ENCODE measurements around the gene LRRTM1. TPM values are rescaled to one million over a fixed set of nuclear protein-coding genes. Genes with fewer than 3 reads are reported as not detected.

LRRTM1 gene
- total RNA-seq, 4 donors from 2014 or later: 1.3 to 2.2 TPM; not detected in 2

DNA sequence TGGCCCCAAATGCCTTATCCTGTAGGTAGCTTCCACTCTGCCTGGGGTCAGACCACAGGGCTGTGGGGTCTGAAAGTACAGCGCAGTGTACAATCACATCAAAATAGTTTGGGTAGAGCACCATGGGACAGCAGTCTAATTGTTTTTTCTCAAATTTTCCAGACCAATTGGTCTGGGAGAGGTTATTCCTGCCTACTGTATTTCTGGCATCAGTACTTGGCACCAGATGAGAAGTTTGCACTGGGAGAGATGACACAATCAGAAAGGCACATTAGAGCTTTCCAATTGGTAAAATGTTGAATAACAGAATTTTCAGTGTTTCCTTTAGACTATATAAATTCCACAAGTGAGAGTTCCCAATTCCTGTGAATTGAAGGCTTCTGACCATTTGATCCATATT, 30.9 kb upstream of the LRRTM1 start:
- TF ChIP-seq, protein P1, sequence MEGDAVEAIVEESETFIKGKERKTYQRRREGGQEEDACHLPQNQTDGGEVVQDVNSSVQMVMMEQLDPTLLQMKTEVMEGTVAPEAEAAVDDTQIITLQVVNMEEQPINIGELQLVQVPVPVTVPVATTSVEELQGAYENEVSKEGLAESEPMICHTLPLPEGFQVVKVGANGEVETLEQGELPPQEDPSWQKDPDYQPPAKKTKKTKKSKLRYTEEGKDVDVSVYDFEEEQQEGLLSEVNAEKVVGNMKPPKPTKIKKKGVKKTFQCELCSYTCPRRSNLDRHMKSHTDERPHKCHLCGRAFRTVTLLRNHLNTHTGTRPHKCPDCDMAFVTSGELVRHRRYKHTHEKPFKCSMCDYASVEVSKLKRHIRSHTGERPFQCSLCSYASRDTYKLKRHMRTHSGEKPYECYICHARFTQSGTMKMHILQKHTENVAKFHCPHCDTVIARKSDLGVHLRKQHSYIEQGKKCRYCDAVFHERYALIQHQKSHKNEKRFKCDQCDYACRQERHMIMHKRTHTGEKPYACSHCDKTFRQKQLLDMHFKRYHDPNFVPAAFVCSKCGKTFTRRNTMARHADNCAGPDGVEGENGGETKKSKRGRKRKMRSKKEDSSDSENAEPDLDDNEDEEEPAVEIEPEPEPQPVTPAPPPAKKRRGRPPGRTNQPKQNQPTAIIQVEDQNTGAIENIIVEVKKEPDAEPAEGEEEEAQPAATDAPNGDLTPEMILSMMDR (IDR thresholded peaks at IDR 0.05): no peak
- DNase-seq (ENCODE audit: low spot score) (no peak), ATAC-seq (ENCODE audit: low FRiP score) (no peak)

DNA sequence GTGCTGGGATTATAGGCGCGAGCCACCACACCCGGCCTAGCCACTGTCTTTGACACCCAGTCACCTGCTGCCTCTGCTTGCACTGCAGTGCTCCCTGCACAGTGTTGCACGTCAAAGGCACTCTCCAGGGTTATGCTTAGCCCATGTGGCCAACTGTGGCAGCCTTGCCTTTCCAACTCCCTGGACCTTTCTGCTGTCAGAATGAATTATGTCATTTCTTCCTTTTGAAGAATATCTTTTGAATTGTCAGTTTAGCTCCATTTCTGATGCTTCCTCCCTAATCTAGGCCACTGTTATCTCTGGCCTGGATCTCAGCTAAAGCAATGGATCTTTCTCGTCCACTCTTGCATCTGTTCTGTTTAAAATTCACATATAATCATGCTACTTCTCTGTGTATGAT, 29.3 kb upstream of the LRRTM1 start:
- DNase-seq (ENCODE audit: low spot score) (no peak), ATAC-seq (ENCODE audit: low FRiP score) (no peak)
- TF ChIP-seq, protein P1 (IDR thresholded peaks at IDR 0.05): no peak

DNA sequence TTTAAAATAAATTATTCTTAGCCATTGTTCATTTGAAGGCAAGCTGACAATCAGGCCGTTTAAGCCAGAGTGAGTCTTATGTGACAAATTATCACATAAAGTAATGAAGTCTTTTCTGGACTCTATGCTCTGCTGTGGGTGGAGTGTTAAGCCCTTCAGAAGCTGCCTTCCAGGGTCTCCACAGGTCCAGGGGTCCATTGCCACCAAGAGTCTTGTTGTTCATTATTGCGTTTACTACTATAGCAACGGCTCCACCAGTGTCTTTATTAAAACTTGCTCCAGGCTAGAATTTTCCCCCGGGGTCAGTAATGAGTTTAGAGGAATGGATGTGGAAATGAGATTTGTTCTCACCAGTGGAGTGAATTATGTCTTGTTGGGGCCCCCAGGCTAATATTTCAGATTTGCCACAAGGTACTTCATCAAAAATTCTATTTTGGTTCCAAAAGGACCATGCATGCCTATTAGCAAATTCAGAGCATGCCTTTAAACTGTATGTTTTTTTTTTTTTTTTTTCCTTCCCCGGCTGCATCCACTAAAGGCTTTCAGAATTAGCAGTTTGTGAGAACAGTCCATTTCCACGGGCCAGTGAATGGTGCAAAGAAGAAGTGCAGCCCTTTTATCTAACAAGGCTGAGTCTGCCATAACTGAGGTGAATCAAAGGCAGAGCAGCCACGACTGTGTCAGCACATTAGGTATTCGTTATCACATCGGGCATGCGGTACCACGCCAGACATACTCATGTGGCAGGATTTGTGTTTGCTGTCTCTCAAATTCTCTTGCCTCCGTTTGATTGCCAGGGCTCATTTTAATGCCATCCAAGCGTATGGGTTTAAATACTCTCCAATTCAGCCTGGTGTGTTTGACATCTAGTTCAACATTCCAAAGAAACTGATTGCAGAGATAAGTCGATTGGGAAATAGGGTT, 26.2 kb upstream of the LRRTM1 start:
- no peak for ATAC-seq (ENCODE audit: low FRiP score)
- TF ChIP-seq, protein P1 (IDR thresholded peaks at IDR 0.05): no peak
- DNase-seq (ENCODE audit: low spot score): no peak

DNA sequence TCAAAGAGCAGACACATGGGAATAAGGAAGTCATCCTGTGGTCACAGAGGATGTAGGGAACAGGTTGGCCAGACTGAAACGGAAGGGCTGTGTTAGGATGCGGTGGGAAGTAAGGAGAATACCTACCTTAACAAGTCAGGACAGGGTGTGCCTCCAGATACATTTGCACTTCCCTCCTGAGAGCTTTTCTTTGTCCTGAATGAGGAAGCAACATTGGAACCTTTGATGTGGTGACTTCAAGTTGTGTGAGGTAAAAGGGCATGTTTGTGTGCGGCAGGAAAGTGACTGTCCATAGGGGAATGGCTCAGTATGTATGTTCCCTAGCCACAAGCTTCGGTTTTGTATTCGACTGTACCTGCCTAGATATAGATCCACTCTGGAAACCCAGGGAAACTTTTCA, 24.9 kb upstream of the LRRTM1 start:
- no peak for DNase-seq (ENCODE audit: low spot score)
- TF ChIP-seq, protein P1 (IDR thresholded peaks at IDR 0.05): no peak
- ATAC-seq (ENCODE audit: low FRiP score): no peak

DNA sequence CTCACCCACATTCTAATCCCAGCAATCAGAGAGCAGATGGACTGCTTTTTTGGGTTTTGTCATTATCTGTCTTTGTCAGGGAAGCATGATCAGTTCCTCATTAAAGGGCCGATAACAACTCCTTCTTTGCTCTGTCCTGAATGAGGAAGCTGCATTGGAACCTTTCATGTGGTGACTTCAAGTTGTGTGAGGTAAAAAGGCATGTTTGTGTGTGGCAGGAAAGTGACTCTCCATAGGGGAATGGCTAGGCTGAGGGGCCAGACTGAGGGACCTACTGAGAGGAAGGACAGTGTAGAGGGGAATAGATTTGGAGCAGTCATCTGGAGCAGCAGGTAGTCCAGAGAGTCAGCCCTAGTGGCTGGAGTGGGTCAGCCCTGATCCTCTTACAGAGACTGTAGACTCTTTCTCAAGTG, 23.6 kb upstream of the LRRTM1 start:
- DNase-seq (ENCODE audit: low spot score): no peak
- TF ChIP-seq, protein P1 (IDR thresholded peaks at IDR 0.05): no peak
- ATAC-seq (ENCODE audit: low FRiP score): no peak

DNA sequence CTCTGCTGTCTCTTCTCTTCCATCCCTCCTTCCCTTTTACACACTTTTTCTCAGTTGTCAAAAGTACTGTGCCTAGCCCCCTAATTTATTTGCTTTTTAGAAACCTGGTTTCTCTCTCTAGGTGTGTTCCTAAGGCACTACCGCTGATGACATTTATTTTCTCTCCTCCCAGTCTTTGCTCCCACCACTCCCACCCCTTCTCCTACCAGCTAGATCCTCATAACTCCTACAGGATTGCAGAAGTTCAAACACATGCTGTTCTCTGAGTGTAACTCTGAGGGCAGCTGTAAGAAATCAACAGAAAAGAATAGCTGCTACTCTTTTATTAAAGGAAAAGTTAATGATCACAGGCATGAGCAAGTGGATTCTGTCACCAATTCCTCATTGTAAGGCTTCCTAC, 22.3 kb upstream of the LRRTM1 start:
- no peak for DNase-seq (ENCODE audit: low spot score)

More for the DNA sequence above, 22.3 kb upstream of the LRRTM1 start:
- TF ChIP-seq, protein P1 (IDR thresholded peaks at IDR 0.05): no peak
- ATAC-seq (ENCODE audit: low FRiP score): no peak
